CD4-positive, alpha-beta memory T cell (primary cell): ENCODE measurements around the gene STX18. TPM values are rescaled to one million over a fixed set of nuclear protein-coding genes. Genes with fewer than 3 reads are reported as not detected.

Source experiments
- CTCF ChIA-PET: fragments of 350-600 bp; sonication (Branson Sonifier 250); formaldehyde crosslinking; loops from one replicate; lab custom pipeline; 2021; ENCODE audit warnings: inconsistent platforms; ENCODE audit not compliant: partially characterized antibody; lab: Charles Lee
- POLR2A ChIA-PET: fragments of 350-600 bp; sonication (Branson Sonifier 250); formaldehyde crosslinking; loops from one replicate; lab custom pipeline; 2021; ENCODE audit not compliant: partially characterized antibody; lab: Charles Lee
- DNase-seq, 5 donors: peaks; one replicate each; pipeline versions ENCODE4 v3.0.0 to v3.0.0-alpha.2; 2020 to 2022; ENCODE audit warnings: mixed read lengths in 1 of 5
- H3K27ac ChIP-seq: one replicate; pipeline ENCODE4 v1.7.0; 2013; ENCODE audit warnings: low read depth, low read length
- H3K27me3 ChIP-seq: 2 replicates; pipeline ENCODE4 v1.7.0; 2013; ENCODE audit warnings: mild to moderate bottlenecking, low read length, moderate library complexity; ENCODE audit not compliant: insufficient read depth
- H3K36me3 ChIP-seq: 2 replicates; pipeline ENCODE4 v1.7.0; 2013; ENCODE audit warnings: mild to moderate bottlenecking, low read length, moderate library complexity; ENCODE audit not compliant: insufficient read depth
- H3K4me1 ChIP-seq: 2 replicates; pipeline ENCODE4 v1.7.0; 2013; ENCODE audit warnings: mild to moderate bottlenecking, low read length, moderate library complexity; ENCODE audit not compliant: insufficient read depth
- H3K4me3 ChIP-seq, 2 donors: one replicate each; pipeline ENCODE4 v1.7.0; 2013; ENCODE audit warnings: low read length in 2 of 2, mild to moderate bottlenecking in 1 of 2
- H3K9me3 ChIP-seq, 2 donors: one replicate each; pipeline ENCODE4 v1.7.0; 2013; ENCODE audit warnings: low read length in 2 of 2, control low read depth in 1 of 2; ENCODE audit not compliant: control insufficient read depth in 1 of 2
- H3K27ac Mint-ChIP-seq, 7 donors: one replicate each; pipeline ENCODE4 v1.8.0; 2020 to 2021; ENCODE audit warnings: mixed read lengths in 7 of 7, mild to moderate bottlenecking in 6 of 7, inconsistent platforms in 3 of 7, moderate library complexity in 3 of 7
- H3K27me3 Mint-ChIP-seq, 2 donors: one replicate each; pipeline ENCODE4 v1.8.0; 2020 to 2021; ENCODE audit warnings: mixed read lengths in 2 of 2
- H3K36me3 Mint-ChIP-seq, 2 donors: one replicate each; pipeline ENCODE4 v1.8.0; 2020 to 2021; ENCODE audit warnings: mixed read lengths in 2 of 2, inconsistent platforms in 1 of 2, mild to moderate bottlenecking in 1 of 2
- H3K4me1 Mint-ChIP-seq, 4 donors: one replicate each; pipeline ENCODE4 v1.8.0; 2020 to 2021; ENCODE audit warnings: mixed read lengths in 4 of 4, mild to moderate bottlenecking in 1 of 4
- H3K4me3 Mint-ChIP-seq, 8 donors: one replicate each; pipeline ENCODE4 v1.8.0; 2020 to 2021; ENCODE audit warnings: mixed read lengths in 8 of 8, mild to moderate bottlenecking in 7 of 8, moderate library complexity in 6 of 8, inconsistent platforms in 3 of 8
- H3K9me3 Mint-ChIP-seq, 8 donors: one replicate each; pipeline ENCODE4 v1.8.0; 2020 to 2021; ENCODE audit warnings: mixed read lengths in 8 of 8, mild to moderate bottlenecking in 5 of 8, inconsistent platforms in 3 of 8, moderate library complexity in 1 of 8
- intact Hi-C: fragments of 100-400 bp; cut with micrococcal nuclease; formaldehyde crosslinking; loops from one replicate; pipeline ENCODE4 v1.15.1; 2023
- polyA plus RNA-seq, 2 donors: library from polyadenylated mRNA; unstranded; fragments of 300-500 nt; fragmentation: Illumina TruSeq; gene quantifications; one replicate each; pipeline ENCODE4 v1.2.3, GENCODE V29; 2021
- total RNA-seq, 2 experiments: library from RNA; stranded (reverse); gene quantifications; one replicate each; pipeline ENCODE4 v1.2.3, GENCODE V29; 2021

The STX18 gene
- total and polyA plus RNA-seq, 4 experiments from 2014 or later: 25.6 to 34.5 (median 31.2) TPM

GRCh38 chr4:4390515-4391240, 151.2 kb downstream of the STX18 start:
- POLR2A ChIA-PET: interaction anchor here (1.0 kb wide), 1 partner anchor 74 kb away, joined by 3 read pairs; no protein-coding TSS in a partner anchor
- H3K27ac ChIP-seq: no peak overlapping the region
- Mint-ChIP-seq H3K36me3 (peaks cover 7 to 45% of the 10 kb centered on the region in 2 donors), H3K27ac (peak overlapping the region in 1 of 7 donors; percentile 22), H3K4me3 (no peak overlapping the region), H3K9me3 (no peaks in the 10 kb centered on the region), H3K27me3 (peaks cover 1 to 2% of the 10 kb centered on the region in 2 donors), H3K4me1 (peaks cover 7 to 33% (median 20%) of the 10 kb centered on the region in 4 donors)
- H3K4me1 ChIP-seq: peaks cover 15% of the 10 kb centered on the region
- no peaks in the 10 kb centered on the region for H3K27me3 ChIP-seq
- no peak for DNase-seq
- intact Hi-C loops: no loop called here
- no peaks in the 10 kb centered on the region for H3K36me3 ChIP-seq
- CTCF ChIA-PET: no interaction called here
- H3K4me3 ChIP-seq: no peak overlapping the region
- no peaks in the 10 kb centered on the region for H3K9me3 ChIP-seq

- H3K4me3 Mint-ChIP-seq: peak overlapping the region in 1 of 8 donors; percentile 21
- intact Hi-C loops: no loop called here
- peaks cover 19% of the 10 kb centered on the region for H3K4me1 ChIP-seq
- H3K4me1 Mint-ChIP-seq: peaks cover 8 to 33% (median 19%) of the 10 kb centered on the region in 4 donors
- DNase-seq: no peak
- no peak overlapping the region for H3K4me3 ChIP-seq
- H3K27me3 Mint-ChIP-seq: peaks cover 1 to 2% of the 10 kb centered on the region in 2 donors
- CTCF ChIA-PET: no interaction called here
- H3K9me3 ChIP-seq: no peaks in the 10 kb centered on the region
- H3K27ac ChIP-seq: no peak overlapping the region
- H3K36me3 ChIP-seq: no peaks in the 10 kb centered on the region
- no peaks in the 10 kb centered on the region for H3K27me3 ChIP-seq
- POLR2A ChIA-PET: no interaction called here
- H3K27ac Mint-ChIP-seq: peak overlapping the region in 1 of 7 donors; percentile 65
- H3K36me3 Mint-ChIP-seq: peaks cover 7 to 39% of the 10 kb centered on the region in 2 donors
- no peaks in the 10 kb centered on the region for H3K9me3 Mint-ChIP-seq
Measured at GRCh38 chr4:4390046-4390445, 151.8 kb downstream of the STX18 start.

GRCh38 chr4:4388836-4389575, 152.8 kb downstream of the STX18 start:
- intact Hi-C loops: no loop called here
- Mint-ChIP-seq H3K4me3 (peak overlapping the region in 5 of 8 donors; percentile 3 to 84 (median 43)), H3K4me1 (peaks cover 11 to 38% (median 24%) of the 10 kb centered on the region in 4 donors), H3K27ac (peak overlapping the region in 1 of 7 donors; percentile 69), H3K36me3 (peaks cover 7 to 34% of the 10 kb centered on the region in 2 donors), H3K9me3 (no peaks in the 10 kb centered on the region), H3K27me3 (peaks cover 1 to 4% of the 10 kb centered on the region in 2 donors)
- ChIA-PET CTCF (no interaction called here), POLR2A (interaction anchor here (0.7 kb wide), 1 partner anchor 129 kb away, joined by 3 read pairs; no protein-coding TSS in a partner anchor)
- DNase-seq: no peak
- no peak overlapping the region for H3K27ac ChIP-seq
- H3K9me3 ChIP-seq: no peaks in the 10 kb centered on the region
- H3K27me3 ChIP-seq: no peaks in the 10 kb centered on the region
- no peak overlapping the region for H3K4me3 ChIP-seq
- no peaks in the 10 kb centered on the region for H3K36me3 ChIP-seq
- peaks cover 19% of the 10 kb centered on the region for H3K4me1 ChIP-seq

GRCh38 chr4:4388311-4388790, 153.5 kb downstream of the STX18 start:
- Histone ChIP-seq H3K27ac (no peak overlapping the region), H3K27me3 (no peaks in the 10 kb centered on the region), H3K4me3 (peak overlapping the region in 1 of 2 donors; percentile 54), H3K36me3 (no peaks in the 10 kb centered on the region), H3K4me1 (peaks cover 19% of the 10 kb centered on the region), H3K9me3 (no peaks in the 10 kb centered on the region)
- peak overlapping the region; percentile 56 to 92 (median 82) for H3K4me3 Mint-ChIP-seq
- intact Hi-C loops: no loop called here
- H3K27me3 Mint-ChIP-seq: peaks cover 1 to 4% of the 10 kb centered on the region in 2 donors
- H3K27ac Mint-ChIP-seq: peak overlapping the region in 5 of 7 donors; percentile 19 to 69 (median 31)
- peaks cover 7 to 28% of the 10 kb centered on the region in 2 donors for H3K36me3 Mint-ChIP-seq
- POLR2A ChIA-PET: interaction anchor here (0.7 to 1.1 kb wide), 2 partner anchors 30 to 128 kb away, joined by 3 read pairs; no protein-coding TSS in a partner anchor
- peaks cover 11 to 33% (median 20%) of the 10 kb centered on the region in 4 donors for H3K4me1 Mint-ChIP-seq
- no peaks in the 10 kb centered on the region for H3K9me3 Mint-ChIP-seq
- no peak for DNase-seq
- CTCF ChIA-PET: no interaction called here

- Mint-ChIP-seq H3K36me3 (peaks cover 7 to 21% of the 10 kb centered on the region in 2 donors), H3K4me3 (peak overlapping the region; percentile 56 to 92 (median 82)), H3K4me1 (peaks cover 11 to 33% (median 19%) of the 10 kb centered on the region in 4 donors), H3K27ac (peak overlapping the region in 4 of 7 donors; percentile 31 to 69 (median 36)), H3K9me3 (no peaks in the 10 kb centered on the region), H3K27me3 (peaks cover 1 to 4% of the 10 kb centered on the region in 2 donors)
- Histone ChIP-seq H3K36me3 (no peaks in the 10 kb centered on the region), H3K27me3 (no peaks in the 10 kb centered on the region), H3K27ac (no peak overlapping the region), H3K9me3 (no peaks in the 10 kb centered on the region), H3K4me1 (peaks cover 19% of the 10 kb centered on the region), H3K4me3 (peak overlapping the region in 1 of 2 donors; percentile 54)
- peak in 1 of 5 donors; percentile 9 for DNase-seq
- intact Hi-C loops: no loop called here
- CTCF ChIA-PET: no interaction called here
- POLR2A ChIA-PET: interaction anchor here (0.6 to 2.5 kb wide), 9 partner anchors 17 to 120 kb away, joined by 3 to 15 read pairs (median 5); no protein-coding TSS in a partner anchor
Measured at GRCh38 chr4:4387531-4388310, 154.1 kb downstream of the STX18 start.

GRCh38 chr4:4386736-4387392, 155.0 kb downstream of the STX18 start, which contains the start of gene NSG1:
Gene NSG1, plus strand, starts transcription at chr4:4387102. Its CDS starts 528 bp downstream, at chr4:4387630.
- no peaks in the 10 kb centered on the region for H3K27me3 ChIP-seq
- peaks cover 19% of the 10 kb centered on the region for H3K4me1 ChIP-seq
- H3K27ac ChIP-seq: peak within 1 kb of the TSS; percentile 15
- peak within 1 kb of the TSS; percentile 47 to 54 for H3K4me3 ChIP-seq
- no peaks in the 10 kb centered on the region for H3K36me3 ChIP-seq
- intact Hi-C loops: loop anchor here (1.0 kb wide), 4 partner anchors 39 to 139 kb away; partner anchors contain the start of gene TMEM128
- H3K9me3 ChIP-seq: no peaks in the 10 kb centered on the region
- Mint-ChIP-seq H3K4me3 (peak within 1 kb of the TSS; percentile 85 to 96 (median 90)), H3K4me1 (peaks cover 11 to 30% (median 18%) of the 10 kb centered on the region in 4 donors), H3K9me3 (no peaks in the 10 kb centered on the region), H3K27me3 (peaks cover 0 to 4% of the 10 kb centered on the region in 2 donors), H3K36me3 (peaks cover 4 to 16% of the 10 kb centered on the region in 2 donors), H3K27ac (peak within 1 kb of the TSS; percentile 35 to 78 (median 76))
- CTCF ChIA-PET: no interaction called here
- POLR2A ChIA-PET: interaction anchor here (0.6 to 2.5 kb wide), 8 partner anchors 18 to 119 kb away, joined by 3 to 15 read pairs (median 6); no protein-coding TSS in a partner anchor
- DNase-seq: peak; percentile 40 to 66 (median 45)
